ENCODE results near the gene NDE1. TPM values are rescaled to one million over a fixed set of nuclear protein-coding genes. Genes with fewer than 3 reads are reported as not detected.
A peak's percentile ranks its signal among the peaks of the same experiment; 100 is the strongest.
"Not testable (repeated sequence)": the region's sequence is repeated elsewhere in the genome, so short reads cannot be mapped to it uniquely, and the experiment has no call there.

The NDE1 gene
- total RNA-seq, 2 experiments from 2014 or later = 115 to 117 TPM

GRCh38 chr16:15642557-15643047 lies 7.4 kb upstream of the NDE1 start:
- Mint-ChIP-seq H3K27me3 (no peaks in the 10 kb centered on the region), H3K4me1 (peaks cover 52% of the 10 kb centered on the region), H3K4me3 (peak overlapping the region; percentile 93), H3K36me3 (peaks cover 25% of the 10 kb centered on the region), H3K9me3 (peaks cover 7% of the 10 kb centered on the region), H3K27ac (peak overlapping the region; percentile 98)
- peak; percentile 86 for DNase-seq

- Mint-ChIP-seq H3K9me3 (peaks cover 6% of the 10 kb centered on the region), H3K4me1 (peaks cover 49% of the 10 kb centered on the region), H3K4me3 (peak within 1 kb of the TSS; percentile 93), H3K36me3 (peaks cover 19% of the 10 kb centered on the region), H3K27ac (peak within 1 kb of the TSS; percentile 98), H3K27me3 (no peaks in the 10 kb centered on the region)
- peak; percentile 100 for DNase-seq
Observed at GRCh38 chr16:15643048-15643945, 6.7 kb upstream of the NDE1 start, which contains the start of gene MARF1. TSS of gene MARF1 (minus strand) at chr16:15643154. CDS start at chr16:15639233, 3,921 bp downstream.

- Mint-ChIP-seq H3K27ac (peak overlapping the region; percentile 98), H3K9me3 (peaks cover 2% of the 10 kb centered on the region), H3K27me3 (no peaks in the 10 kb centered on the region), H3K4me3 (peak overlapping the region; percentile 93), H3K36me3 (peaks cover 13% of the 10 kb centered on the region), H3K4me1 (peaks cover 43% of the 10 kb centered on the region)
- DNase-seq = no peak
Observed at GRCh38 chr16:15643946-15644250, 6.1 kb upstream of the NDE1 start.

- H3K4me3 Mint-ChIP-seq = peak overlapping the region; percentile 93
- H3K27me3 Mint-ChIP-seq = no peaks in the 10 kb centered on the region
- DNase-seq = no peak
- peaks cover 8% of the 10 kb centered on the region for H3K36me3 Mint-ChIP-seq
- H3K9me3 Mint-ChIP-seq = no peaks in the 10 kb centered on the region
- peaks cover 40% of the 10 kb centered on the region for H3K4me1 Mint-ChIP-seq
- H3K27ac Mint-ChIP-seq = peak overlapping the region; percentile 98
Observed at GRCh38 chr16:15644267-15644961, 5.6 kb upstream of the NDE1 start.

- H3K4me1 Mint-ChIP-seq = peaks cover 39% of the 10 kb centered on the region
- not testable (repeated sequence) for H3K27ac Mint-ChIP-seq, H3K36me3 Mint-ChIP-seq, H3K9me3 Mint-ChIP-seq, H3K27me3 Mint-ChIP-seq, H3K4me3 Mint-ChIP-seq
- DNase-seq = peak; percentile 29
Observed at GRCh38 chr16:15644962-15645465, 5.0 kb upstream of the NDE1 start.

GRCh38 chr16:15646557-15647293 lies 3.3 kb upstream of the NDE1 start:
- peaks cover 28% of the 10 kb centered on the region for H3K4me1 Mint-ChIP-seq
- H3K9me3 Mint-ChIP-seq, H3K27ac Mint-ChIP-seq, H3K36me3 Mint-ChIP-seq, H3K4me3 Mint-ChIP-seq, H3K27me3 Mint-ChIP-seq, DNase-seq: not testable (repeated sequence)

GRCh38 chr16:15647294-15648014 lies 2.6 kb upstream of the NDE1 start:
- Mint-ChIP-seq H3K27ac (no peak overlapping the region), H3K9me3 (no peaks in the 10 kb centered on the region), H3K36me3 (peaks cover under 1% of the 10 kb centered on the region), H3K27me3 (no peaks in the 10 kb centered on the region), H3K4me3 (no peak overlapping the region), H3K4me1 (peaks cover 30% of the 10 kb centered on the region)
- no peak for DNase-seq

- Mint-ChIP-seq H3K27ac (no peak overlapping the region), H3K36me3 (peaks cover 8% of the 10 kb centered on the region), H3K4me3 (no peak overlapping the region), H3K27me3 (no peaks in the 10 kb centered on the region), H3K4me1 (peaks cover 37% of the 10 kb centered on the region), H3K9me3 (no peaks in the 10 kb centered on the region)
- DNase-seq = no peak
Observed at GRCh38 chr16:15648135-15648730, 1.8 kb upstream of the NDE1 start.

- Mint-ChIP-seq H3K27ac (peak overlapping the region; percentile 88), H3K4me3 (peak overlapping the region; percentile 82), H3K4me1 (peaks cover 38% of the 10 kb centered on the region)
- DNase-seq, H3K9me3 Mint-ChIP-seq, H3K36me3 Mint-ChIP-seq, H3K27me3 Mint-ChIP-seq: not testable (repeated sequence)
Observed at GRCh38 chr16:15649311-15649710, 734 bp upstream of the NDE1 start.

- DNase-seq = no peak
- Mint-ChIP-seq H3K4me1 (peaks cover 35% of the 10 kb centered on the region), H3K36me3 (peaks cover 9% of the 10 kb centered on the region), H3K27ac (peak overlapping the region; percentile 88), H3K9me3 (no peaks in the 10 kb centered on the region), H3K4me3 (peak overlapping the region; percentile 82), H3K27me3 (no peaks in the 10 kb centered on the region)
Observed at GRCh38 chr16:15649727-15650018, 372 bp upstream of the NDE1 start.

GRCh38 chr16:15650698-15651171 lies 690 bp downstream of the NDE1 start:
- H3K4me1 Mint-ChIP-seq = peaks cover 33% of the 10 kb centered on the region
- H3K36me3 Mint-ChIP-seq = peaks cover 15% of the 10 kb centered on the region
- no peaks in the 10 kb centered on the region for H3K9me3 Mint-ChIP-seq
- H3K27ac Mint-ChIP-seq = peak overlapping the region; percentile 99
- H3K27me3 Mint-ChIP-seq = no peaks in the 10 kb centered on the region
- peak overlapping the region; percentile 100 for H3K4me3 Mint-ChIP-seq
- DNase-seq = peak; percentile 56

- H3K27me3 Mint-ChIP-seq = no peaks in the 10 kb centered on the region
Observed at GRCh38 chr16:15652293-15653001, 2.4 kb downstream of the NDE1 start.

GRCh38 chr16:15653227-15653626 lies 3.2 kb downstream of the NDE1 start:
- Mint-ChIP-seq H3K27me3 (no peaks in the 10 kb centered on the region), H3K36me3 (peaks cover 32% of the 10 kb centered on the region), H3K27ac (peak overlapping the region; percentile 10), H3K4me3 (peak overlapping the region; percentile 52), H3K4me1 (peaks cover 49% of the 10 kb centered on the region), H3K9me3 (no peaks in the 10 kb centered on the region)
- DNase-seq = no peak

More at GRCh38 chr16:15652293-15653001, 2.4 kb downstream of the NDE1 start:
- peaks cover 28% of the 10 kb centered on the region for H3K36me3 Mint-ChIP-seq
- no peaks in the 10 kb centered on the region for H3K9me3 Mint-ChIP-seq
- no peak for DNase-seq
- peaks cover 41% of the 10 kb centered on the region for H3K4me1 Mint-ChIP-seq
- peak overlapping the region; percentile 100 for H3K4me3 Mint-ChIP-seq
- H3K27ac Mint-ChIP-seq = peak overlapping the region; percentile 10
